Small intestine (tissue), 7 donors: ENCODE measurements around the gene RGL1. TPM values are rescaled to one million over a fixed set of nuclear protein-coding genes. Genes with fewer than 3 reads are reported as not detected.
A peak's percentile ranks its signal among the peaks of the same experiment; 100 is the strongest.
"Not testable (repeated sequence)": the region's sequence is repeated elsewhere in the genome, so short reads cannot be mapped to it uniquely, and the experiment has no call there.

ENCODE experiments used
- DNase-seq, 2 donors: peaks; one replicate each; pipeline versions ENCODE4 v3.0.0 to v3.0.0-alpha.2; 2013
- FAIRE-seq: peaks from 2 replicates; lab custom pipeline; 2012; peaks lifted over from hg19 to GRCh38; lab: Jason Lieb, UNC
- H3K27ac ChIP-seq, 3 donors: one replicate each; pipeline ENCODE4 v1.5.1; 2013; ENCODE audit warnings: low read length in 2 of 3, mild to moderate bottlenecking in 2 of 3, control low read depth in 1 of 3, inconsistent platforms in 1 of 3, low read depth in 1 of 3, moderate library complexity in 1 of 3
- H3K27me3 ChIP-seq, 3 donors: one replicate each; pipeline ENCODE4 v1.6.1; 2013; ENCODE audit warnings: low read length in 3 of 3, inconsistent platforms in 1 of 3; ENCODE audit not compliant: control insufficient read depth in 3 of 3, insufficient read depth in 3 of 3
- H3K36me3 ChIP-seq, 3 donors: one replicate each; pipeline ENCODE4 v1.6.1; 2013; ENCODE audit warnings: low read length in 3 of 3, inconsistent platforms in 1 of 3, low read depth in 1 of 3, mild to moderate bottlenecking in 1 of 3, moderate library complexity in 1 of 3; ENCODE audit not compliant: control insufficient read depth in 3 of 3, insufficient read depth in 2 of 3
- H3K4me1 ChIP-seq, 3 donors: one replicate each; pipeline ENCODE4 v1.6.1; 2013; ENCODE audit warnings: low read length in 2 of 3, inconsistent platforms in 1 of 3, low read depth in 1 of 3, mild to moderate bottlenecking in 1 of 3, moderate library complexity in 1 of 3; ENCODE audit not compliant: control insufficient read depth in 3 of 3, insufficient read depth in 2 of 3
- H3K4me3 ChIP-seq, 3 donors: one replicate each; pipeline ENCODE4 v1.5.1; 2013; ENCODE audit warnings: low read length in 3 of 3, control low read depth in 1 of 3, inconsistent platforms in 1 of 3, low read depth in 1 of 3, mild to moderate bottlenecking in 1 of 3, moderate library complexity in 1 of 3
- H3K9me3 ChIP-seq, 2 donors: one replicate each; pipeline ENCODE4 v1.6.1; 2013; ENCODE audit warnings: low read depth in 1 of 2, low read length in 1 of 2; ENCODE audit not compliant: control insufficient read depth in 2 of 2, insufficient read depth in 1 of 2
- WGBS, 3 donors: extraction: QIAGEN DNeasy Blood & Tissue Kit; methylation state at CpG; one replicate each; pipeline ENCODE4 v1.1.7; 2013; 5-methylcytosine and 5-hydroxymethylcytosine counted together
- polyA plus RNA-seq, 4 donors: library from polyadenylated mRNA; stranded (reverse) in 3 of 4; unstranded in 1 of 4; fragments of 200-250 nt in 3 of 4; fragments of 120-200 nt in 1 of 4; gene quantifications; one replicate each; pipeline versions ENCODE4 v1.2.1 to v1.2.3, GENCODE V29; 2013
- donor health status: healthy with polysubstance abuse.
- donor health status: control.
- donor health status: control.
- donor health status: Bipolar disorder and iron deficiency.
- donor health status: healthy.

RGL1 gene
- polyA plus RNA-seq, 4 donors = 4.2 to 55.5 (median 8.0) TPM

GRCh38 chr1:183780159-183780558 is 24.8 kb upstream of the RGL1 start:
- Histone ChIP-seq H3K9me3 (no peaks in the 10 kb centered on the region), H3K4me3 (no peak overlapping the region), H3K27ac (no peak overlapping the region), H3K4me1 (peaks cover 0 to 17% (median 0%) of the 10 kb centered on the region in 3 donors), H3K36me3 (no peaks in the 10 kb centered on the region), H3K27me3 (no peaks in the 10 kb centered on the region)
- DNase-seq (peak; percentile 15 to 25), FAIRE-seq (no peak)
- WGBS, 3 donors = 52 to 67% (median 56%) methylated on average over 2 of the region's 2 CpGs

- Histone ChIP-seq H3K9me3 (no peaks in the 10 kb centered on the region), H3K27me3 (no peaks in the 10 kb centered on the region), H3K36me3 (no peaks in the 10 kb centered on the region), H3K4me3 (no peak overlapping the region), H3K4me1 (peaks cover 0 to 17% (median 0%) of the 10 kb centered on the region in 3 donors), H3K27ac (no peak overlapping the region)
- 86 to 91% (median 86%) methylated on average over 2 of the region's 2 CpGs for WGBS, 3 donors
- FAIRE-seq (no peak), DNase-seq (no peak)
These were observed 24.2 kb upstream of the RGL1 start for GRCh38 chr1:183780757-183781156.

- no peaks in the 10 kb centered on the region for H3K9me3 ChIP-seq
- H3K36me3 ChIP-seq = no peaks in the 10 kb centered on the region
- no peak for FAIRE-seq
- no peak overlapping the region for H3K27ac ChIP-seq
- H3K4me3 ChIP-seq = no peak overlapping the region
- peaks cover 0 to 17% (median 0%) of the 10 kb centered on the region in 3 donors for H3K4me1 ChIP-seq
- DNase-seq = peak; percentile 4 to 38
- no peaks in the 10 kb centered on the region for H3K27me3 ChIP-seq
These were observed 21.6 kb upstream of the RGL1 start for GRCh38 chr1:183783342-183783741.

GRCh38 chr1:183783767-183784637 is 20.9 kb upstream of the RGL1 start:
- peaks cover 0 to 17% (median 0%) of the 10 kb centered on the region in 3 donors for H3K4me1 ChIP-seq
- no peaks in the 10 kb centered on the region for H3K9me3 ChIP-seq
- 64 to 73% (median 65%) methylated on average over 6 of the region's 6 CpGs for WGBS, 3 donors
- H3K4me3 ChIP-seq = no peak overlapping the region
- FAIRE-seq (no peak), DNase-seq (peak; percentile 7 to 29)
- no peak overlapping the region for H3K27ac ChIP-seq
- no peaks in the 10 kb centered on the region for H3K36me3 ChIP-seq
- no peaks in the 10 kb centered on the region for H3K27me3 ChIP-seq

- H3K36me3 ChIP-seq = not testable (repeated sequence)
- WGBS, 3 donors = 89 to 97% (median 93%) methylated on average over 3 of the region's 3 CpGs
These were observed 19.0 kb upstream of the RGL1 start for GRCh38 chr1:183785921-183786320.

GRCh38 chr1:183787704-183788103 is 17.2 kb upstream of the RGL1 start:
- DNase-seq (no peak), FAIRE-seq (no peak)
- H3K27me3 ChIP-seq = no peaks in the 10 kb centered on the region
- no peak overlapping the region for H3K27ac ChIP-seq
- no peaks in the 10 kb centered on the region for H3K9me3 ChIP-seq
- H3K4me3 ChIP-seq = no peak overlapping the region
- peaks cover 0 to 16% (median 0%) of the 10 kb centered on the region in 3 donors for H3K4me1 ChIP-seq
- WGBS, 3 donors = 67 to 89% (median 70%) methylated on average over 2 of the region's 2 CpGs
- no peaks in the 10 kb centered on the region for H3K36me3 ChIP-seq

More at GRCh38 chr1:183785921-183786320, 19.0 kb upstream of the RGL1 start:
- not testable (repeated sequence) for FAIRE-seq, H3K4me3 ChIP-seq, H3K27me3 ChIP-seq, H3K9me3 ChIP-seq, DNase-seq, H3K27ac ChIP-seq
- peaks cover 0 to 17% (median 0%) of the 10 kb centered on the region in 3 donors for H3K4me1 ChIP-seq

- H3K4me3 ChIP-seq = no peak overlapping the region
- FAIRE-seq = no peak
- H3K9me3 ChIP-seq = no peaks in the 10 kb centered on the region
- no peaks in the 10 kb centered on the region for H3K36me3 ChIP-seq
- no peak for DNase-seq
- no peaks in the 10 kb centered on the region for H3K27me3 ChIP-seq
- H3K4me1 ChIP-seq = peaks cover 0 to 11% (median 0%) of the 10 kb centered on the region in 3 donors
- H3K27ac ChIP-seq = no peak overlapping the region
These were observed 13.6 kb upstream of the RGL1 start for GRCh38 chr1:183791319-183791718.

- FAIRE-seq (no peak), DNase-seq (no peak)
- H3K36me3 ChIP-seq = no peaks in the 10 kb centered on the region
- H3K27ac ChIP-seq = no peak overlapping the region
- H3K4me3 ChIP-seq = no peak overlapping the region
- H3K4me1 ChIP-seq = peaks cover 1 to 13% (median 1%) of the 10 kb centered on the region in 3 donors
- H3K27me3 ChIP-seq = no peaks in the 10 kb centered on the region
- no peaks in the 10 kb centered on the region for H3K9me3 ChIP-seq
- WGBS, 3 donors = 78 to 84% (median 79%) methylated on average over 2 of the region's 2 CpGs
These were observed 12.6 kb upstream of the RGL1 start for GRCh38 chr1:183792300-183792699.
